ENCODE results near the gene TARS1. TPM values are rescaled to one million over a fixed set of nuclear protein-coding genes. Genes with fewer than 3 reads are reported as not detected.

The TARS1 gene
- total and polyA plus RNA-seq, 9 donors, result 34.1 to 176 (median 48.9) TPM

DNA sequence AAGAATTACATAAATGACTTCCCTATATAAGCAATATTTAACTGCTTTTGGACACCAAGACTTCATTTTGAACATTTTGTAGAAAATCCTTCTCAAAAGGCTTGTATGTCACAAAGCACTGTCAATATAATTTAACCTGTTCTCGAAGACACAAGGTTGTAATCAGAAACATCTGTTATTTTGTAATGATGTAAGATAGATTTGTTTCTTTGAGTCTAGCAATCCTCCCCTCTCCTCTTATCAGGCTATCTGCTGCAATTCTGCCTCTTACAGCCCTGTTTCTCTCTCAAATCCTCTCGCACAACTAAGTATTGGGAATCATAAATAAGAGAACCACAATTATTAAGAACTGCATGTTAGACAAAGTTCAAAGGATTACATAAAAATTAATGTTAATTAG is 18.6 kb upstream of the TARS1 start:
- TF ChIP-seq POLR2A (IDR thresholded peaks at IDR 0.05), result no peak
- no peak for TF ChIP-seq EP300 (IDR thresholded peaks at IDR 0.05)
- Histone ChIP-seq H3K4me1 (ENCODE audit: insufficient read depth) (no peaks in the 10 kb centered on the region), H3K27me3 (no peaks in the 10 kb centered on the region), H3K4me3 (no peak overlapping the region), H3K36me3 (no peaks in the 10 kb centered on the region), H3K27ac (no peak overlapping the region), H3K9me3 (no peaks in the 10 kb centered on the region)
- 83 to 89% (median 88%) methylated on average over 2 of the region's 2 CpGs for WGBS, 3 donors
- intact Hi-C loops (cut with DNase I), result no loop called here
- no peak for DNase-seq

DNA sequence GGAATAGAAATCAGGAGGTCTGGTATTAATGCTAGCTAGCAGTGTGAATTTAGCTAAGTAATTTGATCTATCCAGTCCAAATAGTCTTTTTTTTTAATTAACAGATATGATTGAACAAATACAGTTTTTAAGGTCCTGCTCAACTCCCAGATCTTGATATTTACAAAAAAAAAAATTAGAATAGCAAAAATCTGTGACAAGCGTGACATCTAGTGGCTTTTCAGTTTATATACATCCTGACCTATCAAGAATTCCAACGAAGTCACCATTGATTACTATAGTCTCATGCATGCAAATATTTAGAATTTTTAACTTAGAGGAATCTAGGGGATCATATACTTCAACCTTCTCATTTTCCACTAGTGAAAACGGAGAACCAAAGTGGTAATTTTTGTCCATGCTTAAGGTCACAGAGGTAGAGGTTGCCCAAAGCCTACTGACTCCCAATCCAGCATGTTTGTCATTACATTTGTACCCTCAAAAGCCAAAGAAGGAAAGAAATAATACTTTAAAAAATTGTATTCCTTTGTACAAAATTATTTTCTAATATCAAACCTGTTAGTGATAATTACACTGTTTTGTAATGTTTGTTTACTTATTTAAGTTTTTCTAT is 17.6 kb upstream of the TARS1 start:
- Histone ChIP-seq H3K9me3 (no peaks in the 10 kb centered on the region), H3K36me3 (no peaks in the 10 kb centered on the region), H3K4me3 (no peak overlapping the region), H3K27me3 (no peaks in the 10 kb centered on the region), H3K27ac (no peak overlapping the region), H3K4me1 (ENCODE audit: insufficient read depth) (no peaks in the 10 kb centered on the region)
- DNase-seq, result no peak
- WGBS, 3 donors, result 5 to 13% (median 7%) methylated on average over 3 of the region's 3 CpGs
- intact Hi-C loops (cut with DNase I), result no loop called here
- TF ChIP-seq POLR2A (IDR thresholded peaks at IDR 0.05) (no peak), EP300 (IDR thresholded peaks at IDR 0.05) (no peak), CTCF (IDR thresholded peaks at IDR 0.05) (peak in 1 of 3 donors; percentile 19)

DNA sequence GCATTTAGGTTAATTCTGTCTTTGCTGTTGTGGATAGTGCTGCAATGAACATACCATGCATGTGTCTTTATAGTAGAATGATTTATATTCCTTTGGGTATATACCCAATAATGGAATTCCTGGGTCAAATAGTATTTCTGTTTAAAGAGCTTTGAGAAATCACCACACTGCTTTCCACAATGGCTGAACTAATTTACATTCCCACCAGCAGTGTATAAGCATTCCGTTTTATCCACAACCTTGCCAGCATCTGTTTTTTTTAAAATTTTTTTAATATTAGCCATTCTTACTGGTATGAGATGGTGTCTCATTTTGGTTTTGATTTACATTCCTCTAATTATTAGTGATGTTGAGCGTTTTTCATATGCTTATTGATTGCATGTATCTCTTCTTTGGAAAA is 15.5 kb upstream of the TARS1 start:
- Histone ChIP-seq H3K4me1 (ENCODE audit: insufficient read depth) (no peaks in the 10 kb centered on the region), H3K36me3 (no peaks in the 10 kb centered on the region), H3K4me3 (no peak overlapping the region), H3K27ac (no peak overlapping the region), H3K27me3 (no peaks in the 10 kb centered on the region), H3K9me3 (no peaks in the 10 kb centered on the region)
- TF ChIP-seq POLR2A (IDR thresholded peaks at IDR 0.05) (no peak), CTCF (IDR thresholded peaks at IDR 0.05) (no peak), EP300 (IDR thresholded peaks at IDR 0.05) (no peak)
- intact Hi-C loops (cut with DNase I), result no loop called here
- 52 to 57% (median 53%) methylated on average over 2 of the region's 2 CpGs for WGBS, 3 donors
- DNase-seq, result no peak

DNA sequence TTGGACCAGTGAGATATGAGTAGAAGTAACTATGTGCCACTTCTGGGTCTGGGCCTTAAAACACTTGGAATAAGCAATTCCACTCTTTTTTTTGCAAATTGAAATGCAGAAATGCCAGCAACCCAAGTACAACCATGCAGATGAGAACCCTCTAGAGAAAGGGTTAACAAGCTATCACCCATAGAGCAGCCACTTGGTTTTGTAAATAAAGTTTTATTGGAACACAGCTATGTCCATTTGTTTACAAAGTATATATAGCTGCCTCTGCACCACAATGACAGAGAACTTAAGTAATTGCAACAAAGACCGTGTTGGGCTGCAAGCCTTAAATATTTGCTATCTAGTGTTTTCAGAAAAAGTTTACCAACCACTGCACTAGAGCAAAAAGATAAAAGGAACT is 9.8 kb upstream of the TARS1 start:
- Histone ChIP-seq H3K27ac (no peak overlapping the region), H3K27me3 (no peaks in the 10 kb centered on the region), H3K9me3 (no peaks in the 10 kb centered on the region), H3K4me3 (no peak overlapping the region), H3K4me1 (ENCODE audit: insufficient read depth) (no peaks in the 10 kb centered on the region), H3K36me3 (no peaks in the 10 kb centered on the region)
- WGBS, 3 donors, result 71 to 80% (median 71%) methylated on average over 1 of the region's 1 CpG
- DNase-seq, result no peak
- intact Hi-C loops (cut with DNase I), result loop anchor here in 2 of 4 donors (10.0 kb wide), 2 partner anchors 504 to 1034 kb away; partner anchors contain the start of gene RXFP3 (in 1 of the 2)
- TF ChIP-seq CTCF (IDR thresholded peaks at IDR 0.05) (no peak), POLR2A (IDR thresholded peaks at IDR 0.05) (no peak), EP300 (IDR thresholded peaks at IDR 0.05) (no peak)

DNA sequence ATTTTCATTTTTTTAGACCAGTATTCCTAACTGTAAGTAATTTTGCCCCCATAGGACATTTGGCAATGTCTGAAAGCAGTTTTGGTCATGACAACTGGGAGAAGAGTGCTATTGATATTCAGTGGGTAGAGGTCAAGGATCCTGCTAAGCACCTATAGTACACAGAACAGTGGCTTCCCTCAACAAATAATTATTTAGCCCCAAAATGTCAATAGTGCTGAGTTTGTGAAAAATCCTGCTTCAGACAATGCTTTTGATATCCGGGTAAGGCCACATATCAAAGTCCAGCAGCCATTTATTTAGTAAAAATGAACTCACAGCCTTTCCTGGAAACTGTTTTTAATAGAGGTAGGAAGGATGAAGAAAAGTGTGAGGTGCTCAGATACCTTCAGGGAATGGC is 8.1 kb upstream of the TARS1 start:
- Histone ChIP-seq H3K9me3 (no peaks in the 10 kb centered on the region), H3K27ac (no peak overlapping the region), H3K36me3 (no peaks in the 10 kb centered on the region), H3K4me1 (ENCODE audit: insufficient read depth) (no peaks in the 10 kb centered on the region), H3K27me3 (no peaks in the 10 kb centered on the region), H3K4me3 (no peak overlapping the region)
- DNase-seq, result no peak
- TF ChIP-seq POLR2A (IDR thresholded peaks at IDR 0.05) (no peak), CTCF (IDR thresholded peaks at IDR 0.05) (no peak), EP300 (IDR thresholded peaks at IDR 0.05) (no peak)
- WGBS, 3 donors, result 84 to 91% (median 90%) methylated on average over 1 of the region's 1 CpG
- intact Hi-C loops (cut with DNase I), result loop anchor here in 2 of 4 donors (10.0 kb wide), 2 partner anchors 502 to 1032 kb away; partner anchors contain the start of gene RXFP3 (in 1 of the 2)

Data from ovary (tissue), 9 donors.